GM21737 (cell line): Measurements from ENCODE around the gene SERINC5.
"Not testable (repeated sequence)": the region's sequence is repeated elsewhere in the genome, so short reads cannot be mapped to it uniquely, and the experiment has no call there.

ENCODE experiments used
- ATAC-seq: cut with Tn5 transposase; IDR thresholded peaks from one replicate; pipeline ENCODE4 v1.9.1; 2021; ENCODE audit warnings: mild to moderate bottlenecking, moderate library complexity; ENCODE audit not compliant: unreplicated experiment

SERINC5 gene

GRCh38 chr5:80255811-80256712 is at the start of gene SERINC5:
SERINC5 (minus strand) TSS chr5:80256048; CDS start chr5:80255922, 126 bp downstream.
- ATAC-seq: peak; percentile 86

GRCh38 chr5:80302636-80303035 is 46.8 kb upstream of the SERINC5 start:
- ATAC-seq: no peak

- ATAC-seq: not testable (repeated sequence)
These were observed 45.5 kb upstream of the SERINC5 start for GRCh38 chr5:80301342-80301741.

- ATAC-seq: not testable (repeated sequence)
These were observed 44.9 kb upstream of the SERINC5 start for GRCh38 chr5:80300796-80301195.

GRCh38 chr5:80300125-80300524 is 44.3 kb upstream of the SERINC5 start:
- no peak for ATAC-seq

GRCh38 chr5:80299601-80300000 is 43.8 kb upstream of the SERINC5 start:
- no peak for ATAC-seq

GRCh38 chr5:80296121-80296520 is 40.3 kb upstream of the SERINC5 start:
- no peak for ATAC-seq

- ATAC-seq: no peak
These were observed 35.9 kb upstream of the SERINC5 start for GRCh38 chr5:80291761-80292160.

- no peak for ATAC-seq
These were observed 33.5 kb upstream of the SERINC5 start for GRCh38 chr5:80289320-80289719.

- no peak for ATAC-seq
These were observed 32.3 kb upstream of the SERINC5 start for GRCh38 chr5:80288177-80288576.

- ATAC-seq: no peak
These were observed 28.9 kb upstream of the SERINC5 start for GRCh38 chr5:80284720-80285119.

GRCh38 chr5:80283360-80283759 is 27.5 kb upstream of the SERINC5 start:
- ATAC-seq: no peak

- ATAC-seq: no peak
These were observed 26.2 kb upstream of the SERINC5 start for GRCh38 chr5:80282054-80282453.

- ATAC-seq: no peak
These were observed 21.3 kb upstream of the SERINC5 start for GRCh38 chr5:80277191-80277590.

- ATAC-seq: no peak
These were observed 20.3 kb upstream of the SERINC5 start for GRCh38 chr5:80276186-80276585.

- ATAC-seq: no peak
These were observed 19.5 kb upstream of the SERINC5 start for GRCh38 chr5:80275347-80275746.

GRCh38 chr5:80270543-80270942 is 14.7 kb upstream of the SERINC5 start:
- ATAC-seq: not testable (repeated sequence)

GRCh38 chr5:80269991-80270438 is 14.2 kb upstream of the SERINC5 start:
- no peak for ATAC-seq

GRCh38 chr5:80268916-80269315 is 13.1 kb upstream of the SERINC5 start:
- ATAC-seq: no peak

- ATAC-seq: no peak
These were observed 10.7 kb upstream of the SERINC5 start for GRCh38 chr5:80266566-80266965.

- ATAC-seq: no peak
These were observed 4.6 kb upstream of the SERINC5 start for GRCh38 chr5:80260461-80260860.

GRCh38 chr5:80259511-80260203 is 3.8 kb upstream of the SERINC5 start:
- no peak for ATAC-seq
